Measurements from ENCODE around the gene PITRM1. TPM values are rescaled to one million over a fixed set of nuclear protein-coding genes. Genes with fewer than 3 reads are reported as not detected.
"Not testable (repeated sequence)": the region's sequence is repeated elsewhere in the genome, so short reads cannot be mapped to it uniquely, and the experiment has no call there.

PITRM1 gene
- polyA plus RNA-seq (2011; rRNA removed) (49.8 and 68.5 TPM in 2 replicates), polyA minus RNA-seq (2011; rRNA and poly(A)+ RNA removed) (48.9 and 62.5 TPM in 2 replicates)

- ChIA-PET POLR2A (interaction anchor here (1.0 kb wide), 1 partner anchor 8 kb away, joined by 3 read pairs; no protein-coding TSS in a partner anchor), CTCF (interaction anchor here (0.7 kb wide), 1 partner anchor 16 kb away, joined by 3 read pairs; no protein-coding TSS in a partner anchor)
- H3K27me3 ChIP-seq (ENCODE audit: control insufficient read depth, insufficient read depth, low read length): peaks cover 1% of the 10 kb centered on the region; the same call in 1 of the 2 replicates
- peaks cover 13% of the 10 kb centered on the region for H3K36me3 ChIP-seq (ENCODE audit: control insufficient read depth, insufficient read depth, low read length)
- H3K4me3 ChIP-seq (ENCODE audit: low read depth, low read length): peak within 1 kb of the TSS; percentile 89
- peak; percentile 91 for DNase-seq (ENCODE audit: low read depth)
- TF ChIP-seq CTCF (IDR thresholded peaks at IDR 0.05; ENCODE audit: insufficient read depth, low read depth, low read length): no peak
These were observed at the start of gene PITRM1 for GRCh38 chr10:3172446-3173170. PITRM1 (minus strand) TSS chr10:3172782; CDS start chr10:3172772, 10 bp downstream.

- Histone ChIP-seq H3K4me3 (ENCODE audit: low read depth, low read length) (no peak overlapping the region), H3K36me3 (ENCODE audit: control insufficient read depth, insufficient read depth, low read length) (no peaks in the 10 kb centered on the region), H3K27me3 (ENCODE audit: control insufficient read depth, insufficient read depth, low read length) (no peaks in the 10 kb centered on the region)
- CTCF ChIA-PET: interaction anchor here (0.6 kb wide), 1 partner anchor 555 kb away, joined by 3 read pairs; no protein-coding TSS in a partner anchor
- POLR2A ChIA-PET: no interaction called here
- no peak for DNase-seq (ENCODE audit: low read depth)
- no peak for TF ChIP-seq CTCF (IDR thresholded peaks at IDR 0.05; ENCODE audit: insufficient read depth, low read depth, low read length)
These were observed 49.5 kb upstream of the PITRM1 start for GRCh38 chr10:3222068-3222467.

GRCh38 chr10:3221601-3222000, 49.0 kb upstream of the PITRM1 start:
- H3K36me3 ChIP-seq (ENCODE audit: control insufficient read depth, insufficient read depth, low read length); DNase-seq (ENCODE audit: low read depth); POLR2A ChIA-PET; H3K27me3 ChIP-seq (ENCODE audit: control insufficient read depth, insufficient read depth, low read length); H3K4me3 ChIP-seq (ENCODE audit: low read depth, low read length): not testable (repeated sequence)
- CTCF ChIA-PET: interaction anchor here (0.6 kb wide), 1 partner anchor 555 kb away, joined by 3 read pairs; no protein-coding TSS in a partner anchor

GRCh38 chr10:3220853-3221252, 48.3 kb upstream of the PITRM1 start:
- Histone ChIP-seq H3K4me3 (ENCODE audit: low read depth, low read length) (no peak overlapping the region), H3K36me3 (ENCODE audit: control insufficient read depth, insufficient read depth, low read length) (no peaks in the 10 kb centered on the region), H3K27me3 (ENCODE audit: control insufficient read depth, insufficient read depth, low read length) (no peaks in the 10 kb centered on the region)
- CTCF ChIA-PET: interaction anchor here (1.4 kb wide), 1 partner anchor 28 kb away, joined by 3 read pairs; no protein-coding TSS in a partner anchor
- no peak for DNase-seq (ENCODE audit: low read depth)
- no peak for TF ChIP-seq CTCF (IDR thresholded peaks at IDR 0.05; ENCODE audit: insufficient read depth, low read depth, low read length)
- POLR2A ChIA-PET: no interaction called here

GRCh38 chr10:3219021-3219628, 46.5 kb upstream of the PITRM1 start:
- H3K27me3 ChIP-seq (ENCODE audit: control insufficient read depth, insufficient read depth, low read length); H3K36me3 ChIP-seq (ENCODE audit: control insufficient read depth, insufficient read depth, low read length); DNase-seq (ENCODE audit: low read depth); H3K4me3 ChIP-seq (ENCODE audit: low read depth, low read length); POLR2A ChIA-PET: not testable (repeated sequence)
- CTCF ChIA-PET: interaction anchor here (1.2 to 1.4 kb wide), 2 partner anchors 27 to 1066 kb away, joined by 3 read pairs; no protein-coding TSS in a partner anchor

GRCh38 chr10:3217853-3218252, 45.3 kb upstream of the PITRM1 start:
- DNase-seq (ENCODE audit: low read depth): no peak
- TF ChIP-seq CTCF (IDR thresholded peaks at IDR 0.05; ENCODE audit: insufficient read depth, low read depth, low read length): no peak
- ChIA-PET CTCF (no interaction called here), POLR2A (interaction anchor here (0.6 kb wide), 1 partner anchor 1462 kb away, joined by 3 read pairs; no protein-coding TSS in a partner anchor)
- no peaks in the 10 kb centered on the region for H3K36me3 ChIP-seq (ENCODE audit: control insufficient read depth, insufficient read depth, low read length)
- H3K27me3 ChIP-seq (ENCODE audit: control insufficient read depth, insufficient read depth, low read length): no peaks in the 10 kb centered on the region
- H3K4me3 ChIP-seq (ENCODE audit: low read depth, low read length): no peak overlapping the region

Data from BJ (cell line).